ENCODE data around the gene URM1.

The URM1 gene

GRCh38 chr9:128391956-128392301 lies 20.8 kb downstream of the URM1 start:
- TF ChIP-seq NFIC (IDR thresholded peaks at IDR 0.05) (no peak), USF1 (IDR thresholded peaks at IDR 0.05) (no peak), EP300 (IDR thresholded peaks at IDR 0.05; ENCODE audit: borderline replicate concordance) (no peak), CREB1 (IDR thresholded peaks at IDR 0.05; ENCODE audit: low read depth) (no peak), ZBTB7A (IDR thresholded peaks at IDR 0.05; ENCODE audit: low read depth) (no peak), TCF12 (IDR thresholded peaks at IDR 0.05; ENCODE audit: low read depth) (no peak), EGR1 (IDR thresholded peaks at IDR 0.05) (no peak), FOXM1 (IDR thresholded peaks at IDR 0.05; ENCODE audit: borderline replicate concordance, low read depth) (no peak)

GRCh38 chr9:128392302-128393144 lies 21.3 kb downstream of the URM1 start:
- TF ChIP-seq CREB1 (IDR thresholded peaks at IDR 0.05; ENCODE audit: low read depth) = no peak
- no peak for TF ChIP-seq YY1 (IDR thresholded peaks at IDR 0.05; ENCODE audit: low read depth)
- no peak for TF ChIP-seq TEAD4 (IDR thresholded peaks at IDR 0.05)
- TF ChIP-seq EP300 (IDR thresholded peaks at IDR 0.05; ENCODE audit: borderline replicate concordance) = no peak
- TF ChIP-seq FOXM1 (IDR thresholded peaks at IDR 0.05; ENCODE audit: borderline replicate concordance, low read depth) = no peak
- no peak for TF ChIP-seq MAX (IDR thresholded peaks at IDR 0.05)
- TF ChIP-seq EGR1 (IDR thresholded peaks at IDR 0.05) = no peak
- no peak for TF ChIP-seq NFIC (IDR thresholded peaks at IDR 0.05)
- no peak for TF ChIP-seq USF1 (IDR thresholded peaks at IDR 0.05)
- no peak for TF ChIP-seq REST (IDR thresholded peaks at IDR 0.05; ENCODE audit: low read depth)
- TF ChIP-seq RAD21 (IDR thresholded peaks at IDR 0.05; ENCODE audit: low read depth) = no peak

GRCh38 chr9:128393145-128393775 lies 22.1 kb downstream of the URM1 start:
- TF ChIP-seq CREB1 (IDR thresholded peaks at IDR 0.05; ENCODE audit: low read depth) (no peak), ZBTB7A (IDR thresholded peaks at IDR 0.05; ENCODE audit: low read depth) (no peak), NFIC (IDR thresholded peaks at IDR 0.05) (no peak), REST (IDR thresholded peaks at IDR 0.05; ENCODE audit: low read depth) (no peak), MAX (IDR thresholded peaks at IDR 0.05) (no peak), FOXM1 (IDR thresholded peaks at IDR 0.05; ENCODE audit: borderline replicate concordance, low read depth) (no peak), EP300 (IDR thresholded peaks at IDR 0.05; ENCODE audit: borderline replicate concordance) (no peak), YY1 (IDR thresholded peaks at IDR 0.05; ENCODE audit: low read depth) (no peak), TAF1 (IDR thresholded peaks at IDR 0.05; ENCODE audit: low read depth) (no peak), TCF12 (IDR thresholded peaks at IDR 0.05; ENCODE audit: low read depth) (no peak), TEAD4 (IDR thresholded peaks at IDR 0.05) (no peak), RAD21 (IDR thresholded peaks at IDR 0.05; ENCODE audit: low read depth) (no peak), EGR1 (IDR thresholded peaks at IDR 0.05) (no peak), CEBPB (IDR thresholded peaks at IDR 0.05) (no peak), USF1 (IDR thresholded peaks at IDR 0.05) (no peak)

GRCh38 chr9:128393970-128394369 lies 22.8 kb downstream of the URM1 start:
- no peak for TF ChIP-seq YY1 (IDR thresholded peaks at IDR 0.05; ENCODE audit: low read depth)
- no peak for TF ChIP-seq CEBPB (IDR thresholded peaks at IDR 0.05)
- TF ChIP-seq EGR1 (IDR thresholded peaks at IDR 0.05) = no peak
- TF ChIP-seq MAX (IDR thresholded peaks at IDR 0.05) = no peak
- TF ChIP-seq TEAD4 (IDR thresholded peaks at IDR 0.05) = no peak
- TF ChIP-seq TAF1 (IDR thresholded peaks at IDR 0.05; ENCODE audit: low read depth) = no peak
- TF ChIP-seq NFIC (IDR thresholded peaks at IDR 0.05) = no peak
- no peak for TF ChIP-seq TCF12 (IDR thresholded peaks at IDR 0.05; ENCODE audit: low read depth)
- no peak for TF ChIP-seq USF1 (IDR thresholded peaks at IDR 0.05)
- TF ChIP-seq RAD21 (IDR thresholded peaks at IDR 0.05; ENCODE audit: low read depth) = no peak
- TF ChIP-seq ZBTB7A (IDR thresholded peaks at IDR 0.05; ENCODE audit: low read depth) = no peak
